Measurements from ENCODE around the gene FOXE3. TPM values are rescaled to one million over a fixed set of nuclear protein-coding genes. Genes with fewer than 3 reads are reported as not detected.

The FOXE3 gene
- total RNA-seq, 1 experiment from 2014 or later: 0.46 TPM

- intact Hi-C loops (cut with micrococcal nuclease; ENCODE audit: unreplicated experiment): loop anchor here (5.0 kb wide), 2 partner anchors 323 to 338 kb away; no protein-coding TSS in a partner anchor
- no peak for ATAC-seq
- H3K27ac ChIP-seq (ENCODE audit: low read length): no peak overlapping the region
- no peak overlapping the region for H3K4me3 ChIP-seq (ENCODE audit: low read depth in 2 of 2, low read length in 2 of 2)
- no peaks in the 10 kb centered on the region; the same call in 1 of the 2 replicates for H3K27me3 ChIP-seq (ENCODE audit: control insufficient read depth, insufficient read depth, low read length)
- no peaks in the 10 kb centered on the region for H3K9me3 ChIP-seq (ENCODE audit: control insufficient read depth, insufficient read depth, low read depth, low read length)
- no peak for DNase-seq (ENCODE audit: low read depth, low spot score)
- POLR2A ChIA-PET: no interaction called here
- H3K36me3 ChIP-seq (ENCODE audit: control insufficient read depth, insufficient read depth, low read length): no peaks in the 10 kb centered on the region
- TF ChIP-seq POLR2AphosphoS5 (IDR thresholded peaks at IDR 0.05; ENCODE audit: low read depth, low read length): no peak
- no peaks in the 10 kb centered on the region; the same call in 1 of the 2 replicates for H3K4me1 ChIP-seq (ENCODE audit: control insufficient read depth, insufficient read depth, low read length)
- BruUV-seq (replicated peaks): no TSS peak
- in situ Hi-C loops (cut with HindIII; ENCODE audit: low pct_unique_long_range_greater_than_20kb, low sequenced_read_pairs): no loop called here
- CTCF ChIA-PET: interaction anchor here (0.6 to 4.6 kb wide), 3 partner anchors 47 to 850 kb away, joined by 4 to 31 read pairs (median 26); partner anchors contain the start of gene FOXD2
Measured at GRCh38 chr1:47389731-47390130, 26.4 kb upstream of the FOXE3 start.

- CTCF ChIA-PET: interaction anchor here (3.7 to 4.6 kb wide), 2 partner anchors 46 to 336 kb away, joined by 26 to 31 read pairs; partner anchors contain the start of gene FOXD2
- no TSS peak for BruUV-seq (replicated peaks)
- Histone ChIP-seq H3K27ac (ENCODE audit: low read length) (no peak overlapping the region), H3K9me3 (ENCODE audit: control insufficient read depth, insufficient read depth, low read depth, low read length) (no peaks in the 10 kb centered on the region), H3K4me3 (ENCODE audit: low read depth in 2 of 2, low read length in 2 of 2) (no peak overlapping the region), H3K36me3 (ENCODE audit: control insufficient read depth, insufficient read depth, low read length) (no peaks in the 10 kb centered on the region), H3K27me3 (ENCODE audit: control insufficient read depth, insufficient read depth, low read length) (no peaks in the 10 kb centered on the region; the same call in 1 of the 2 replicates), H3K4me1 (ENCODE audit: control insufficient read depth, insufficient read depth, low read length) (no peaks in the 10 kb centered on the region; the same call in 1 of the 2 replicates)
- DNase-seq (ENCODE audit: low read depth, low spot score) (no peak), ATAC-seq (no peak)
- TF ChIP-seq CTCF (IDR thresholded peaks at IDR 0.05): no peak
- TF ChIP-seq REST (IDR thresholded peaks at IDR 0.05; ENCODE audit: insufficient read depth in 1 of 2, low read depth in 2 of 2, low read length in 1 of 2): no peak
- no peak for TF ChIP-seq TCF7L2 (IDR thresholded peaks at IDR 0.05; ENCODE audit: low read depth, low read length)
- TF ChIP-seq SIN3A (IDR thresholded peaks at IDR 0.05; ENCODE audit: borderline replicate concordance, insufficient read depth, low read depth, low read length): no peak
- POLR2A ChIA-PET: no interaction called here
- in situ Hi-C loops (cut with HindIII; ENCODE audit: low pct_unique_long_range_greater_than_20kb, low sequenced_read_pairs): no loop called here
- intact Hi-C loops (cut with micrococcal nuclease; ENCODE audit: unreplicated experiment): no loop called here
Measured at GRCh38 chr1:47390843-47391242, 25.2 kb upstream of the FOXE3 start.

DNA sequence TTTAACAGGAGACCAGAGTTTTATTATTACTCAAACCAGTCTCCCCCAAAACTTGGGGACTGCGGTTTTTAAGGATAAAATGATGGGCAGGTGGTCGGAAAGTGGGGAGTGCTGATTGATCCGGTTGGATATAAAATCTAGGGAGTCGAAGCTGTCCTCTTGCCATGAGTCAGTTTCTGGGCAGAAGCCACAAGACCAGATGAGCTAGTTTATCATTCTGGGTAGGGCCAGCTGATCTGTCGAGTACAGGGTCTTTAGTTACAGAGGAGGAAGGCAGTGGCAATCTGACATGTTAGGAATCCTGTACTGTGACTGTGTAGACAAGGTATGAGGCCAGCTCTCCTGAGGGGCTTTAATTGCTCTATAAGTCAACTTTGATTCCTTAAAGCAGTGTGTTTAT lies 22.9 kb upstream of the FOXE3 start:
- ChIA-PET POLR2A (no interaction called here), CTCF (interaction anchor here (0.6 to 0.7 kb wide), 3 partner anchors 43 to 496 kb away, joined by 3 to 5 read pairs (median 4); no protein-coding TSS in a partner anchor)
- intact Hi-C loops (cut with micrococcal nuclease; ENCODE audit: unreplicated experiment) (no loop called here), in situ Hi-C loops (cut with HindIII; ENCODE audit: low pct_unique_long_range_greater_than_20kb, low sequenced_read_pairs) (no loop called here)
- DNase-seq (ENCODE audit: low read depth, low spot score) (no peak), ATAC-seq (no peak)
- no peak overlapping the region for H3K4me3 ChIP-seq (ENCODE audit: low read depth in 2 of 2, low read length in 2 of 2)
- H3K9me3 ChIP-seq (ENCODE audit: control insufficient read depth, insufficient read depth, low read depth, low read length): no peaks in the 10 kb centered on the region
- TF ChIP-seq SIN3A (IDR thresholded peaks at IDR 0.05; ENCODE audit: borderline replicate concordance, insufficient read depth, low read depth, low read length) (no peak), POLR2AphosphoS5 (IDR thresholded peaks at IDR 0.05; ENCODE audit: low read depth, low read length) (no peak), CTCF (IDR thresholded peaks at IDR 0.05) (no peak), TCF7L2 (IDR thresholded peaks at IDR 0.05; ENCODE audit: low read depth, low read length) (no peak), REST (IDR thresholded peaks at IDR 0.05; ENCODE audit: insufficient read depth in 1 of 2, low read depth in 2 of 2, low read length in 1 of 2) (no peak)
- H3K27ac ChIP-seq (ENCODE audit: low read length): no peak overlapping the region
- no TSS peak for BruUV-seq (replicated peaks)
- no peaks in the 10 kb centered on the region; the same call in 1 of the 2 replicates for H3K4me1 ChIP-seq (ENCODE audit: control insufficient read depth, insufficient read depth, low read length)
- no peaks in the 10 kb centered on the region for H3K36me3 ChIP-seq (ENCODE audit: control insufficient read depth, insufficient read depth, low read length)
- H3K27me3 ChIP-seq (ENCODE audit: control insufficient read depth, insufficient read depth, low read length): no peaks in the 10 kb centered on the region; the same call in 1 of the 2 replicates
